ENCODE data around the gene DAZAP1.

DNA sequence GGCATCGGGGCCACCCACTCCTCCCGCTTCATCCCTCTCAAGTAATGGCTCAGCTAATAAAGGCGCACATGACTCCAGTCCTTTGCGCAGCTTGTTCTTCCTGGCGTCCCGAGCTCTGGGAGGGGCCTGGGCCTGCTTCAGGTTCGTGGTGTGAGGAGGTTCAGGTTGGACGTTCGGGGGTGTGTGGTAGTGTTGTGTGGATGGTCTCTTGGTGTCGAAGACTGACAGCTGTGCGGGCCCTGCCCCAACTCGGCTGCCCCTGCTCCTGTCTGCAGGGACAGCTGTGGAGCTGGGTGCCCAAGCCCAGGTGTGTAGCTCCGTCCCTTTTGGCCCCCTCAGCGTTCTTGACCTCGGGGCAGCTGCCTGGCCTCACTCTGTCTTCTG lies 33.0 kb downstream of the DAZAP1 start:
- TF ChIP-seq, protein P1, sequence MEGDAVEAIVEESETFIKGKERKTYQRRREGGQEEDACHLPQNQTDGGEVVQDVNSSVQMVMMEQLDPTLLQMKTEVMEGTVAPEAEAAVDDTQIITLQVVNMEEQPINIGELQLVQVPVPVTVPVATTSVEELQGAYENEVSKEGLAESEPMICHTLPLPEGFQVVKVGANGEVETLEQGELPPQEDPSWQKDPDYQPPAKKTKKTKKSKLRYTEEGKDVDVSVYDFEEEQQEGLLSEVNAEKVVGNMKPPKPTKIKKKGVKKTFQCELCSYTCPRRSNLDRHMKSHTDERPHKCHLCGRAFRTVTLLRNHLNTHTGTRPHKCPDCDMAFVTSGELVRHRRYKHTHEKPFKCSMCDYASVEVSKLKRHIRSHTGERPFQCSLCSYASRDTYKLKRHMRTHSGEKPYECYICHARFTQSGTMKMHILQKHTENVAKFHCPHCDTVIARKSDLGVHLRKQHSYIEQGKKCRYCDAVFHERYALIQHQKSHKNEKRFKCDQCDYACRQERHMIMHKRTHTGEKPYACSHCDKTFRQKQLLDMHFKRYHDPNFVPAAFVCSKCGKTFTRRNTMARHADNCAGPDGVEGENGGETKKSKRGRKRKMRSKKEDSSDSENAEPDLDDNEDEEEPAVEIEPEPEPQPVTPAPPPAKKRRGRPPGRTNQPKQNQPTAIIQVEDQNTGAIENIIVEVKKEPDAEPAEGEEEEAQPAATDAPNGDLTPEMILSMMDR (IDR thresholded peaks at IDR 0.05): no peak
- no peak for TF ChIP-seq POLR2A (IDR thresholded peaks at IDR 0.05)

Measured in lower leg skin (tissue), 3 donors.